NCI-H446 treated with DMSO at 0.1 percent for 48 hours (cell line): ENCODE measurements around the gene MRPL45.
"Not testable (repeated sequence)": the region's sequence is repeated elsewhere in the genome, so short reads cannot be mapped to it uniquely, and the experiment has no call there.

ENCODE experiments used
- DNase-seq: peaks from one replicate; lab custom pipeline; 2025; lab: John Stamatoyannopoulos, UW

The MRPL45 gene

DNA sequence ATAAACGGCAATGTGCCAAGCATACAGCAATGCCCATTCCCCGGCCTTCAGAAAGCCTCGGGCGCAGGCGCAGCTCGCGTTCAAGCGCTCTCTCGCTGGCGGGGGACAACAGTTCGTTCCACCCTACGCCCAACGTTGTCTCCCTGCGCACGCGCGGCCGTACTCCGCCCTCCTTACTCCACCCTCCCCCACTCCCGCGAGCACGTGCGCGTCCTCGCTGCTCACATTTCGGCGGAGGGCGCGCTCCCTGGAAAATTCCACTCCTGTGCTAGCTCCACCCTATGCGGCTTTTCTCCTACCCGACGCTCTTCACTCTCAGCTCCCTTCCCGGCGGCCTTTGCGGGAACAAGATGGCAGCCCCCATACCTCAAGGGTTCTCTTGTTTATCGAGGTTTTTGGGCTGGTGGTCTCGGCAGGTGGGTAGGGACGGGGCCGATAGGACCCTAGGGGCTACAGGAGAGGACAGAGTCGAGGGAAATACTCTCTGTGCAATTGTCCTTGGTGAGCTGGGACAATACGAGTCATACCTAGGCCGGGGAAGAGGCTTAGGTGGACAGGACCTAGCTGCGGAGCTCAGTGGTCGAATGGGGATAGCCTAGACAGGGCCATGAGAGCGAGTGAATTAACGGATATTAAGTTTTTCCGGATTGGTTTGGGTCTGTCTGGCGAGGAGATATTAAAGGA, at the start of gene MRPL45:
Gene MRPL45 (plus strand): TSS at position 335 of the 684 bp plus-strand sequence. CDS start 16 bp downstream, at position 351.
- peak; percentile 83 for DNase-seq

DNA sequence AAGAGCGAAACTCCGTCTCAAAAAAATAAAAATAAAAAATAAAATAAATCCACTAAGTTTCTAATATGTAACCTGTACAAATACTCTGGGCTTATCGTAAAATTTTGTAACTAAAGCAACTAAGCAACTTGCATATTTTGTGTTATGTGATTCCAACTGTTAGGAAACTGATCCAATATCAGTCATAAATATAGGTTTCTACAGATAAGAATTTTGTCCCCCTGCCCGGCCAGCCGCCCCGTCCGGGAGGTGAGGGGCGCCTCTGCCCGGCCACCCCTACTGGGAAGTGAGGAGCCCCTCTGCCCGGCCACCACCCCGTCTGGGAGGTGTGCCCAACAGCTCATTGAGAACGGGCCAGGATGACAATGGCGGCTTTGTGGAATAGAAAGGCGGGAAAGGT, 43.8 kb upstream of the MRPL45 start:
- not testable (repeated sequence) for DNase-seq

DNA sequence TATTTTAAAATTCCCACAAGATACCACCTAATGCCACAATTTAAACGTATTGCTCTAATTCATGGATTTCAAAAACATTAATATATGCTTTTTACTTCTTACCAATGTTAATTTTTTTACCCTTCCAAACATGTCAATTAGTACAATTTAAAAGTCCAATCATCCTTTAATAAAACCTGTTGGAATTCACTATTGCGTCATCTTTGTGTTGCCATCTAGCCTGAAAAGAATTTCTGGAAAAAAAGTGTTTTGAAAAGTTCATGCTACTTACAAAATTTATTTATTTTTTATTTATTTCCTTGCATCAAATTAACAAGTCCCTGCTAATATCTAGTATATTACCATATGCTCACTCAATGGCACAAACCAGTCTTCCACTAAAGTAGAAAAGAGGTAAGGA, 42.6 kb upstream of the MRPL45 start:
- DNase-seq, result not testable (repeated sequence)

DNA sequence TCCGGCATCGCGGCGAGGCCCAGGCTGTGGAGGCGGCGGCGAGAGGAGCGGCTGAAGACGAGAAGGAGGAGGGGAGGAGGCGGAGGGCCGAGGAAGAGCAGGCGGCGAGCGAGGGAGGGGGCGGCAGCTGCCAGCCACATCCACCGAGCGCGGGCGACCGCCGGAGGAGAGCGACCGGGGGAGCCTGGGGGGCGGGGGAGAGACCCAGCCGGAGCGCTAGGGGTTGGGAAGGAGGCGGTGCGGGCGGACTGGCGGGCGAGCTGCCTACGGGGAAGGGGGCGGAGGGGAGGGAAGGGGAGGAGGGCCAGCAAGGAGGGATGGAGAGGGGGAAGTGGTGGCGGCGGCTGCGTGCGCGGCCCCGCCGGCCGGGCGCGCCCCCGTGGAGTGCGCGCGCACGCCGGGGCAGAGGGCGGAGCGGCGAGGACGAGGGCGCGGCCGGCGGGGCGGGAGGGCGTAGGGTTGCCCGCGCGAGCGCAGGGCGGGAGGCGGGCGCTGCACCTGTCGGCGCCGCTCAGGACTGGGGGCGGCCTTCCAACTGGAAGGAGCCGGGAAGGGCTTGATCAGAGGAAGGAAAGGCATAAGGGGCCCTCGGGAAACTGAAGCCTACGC, 39.9 kb upstream of the MRPL45 start:
- peak; percentile 67 for DNase-seq

DNA sequence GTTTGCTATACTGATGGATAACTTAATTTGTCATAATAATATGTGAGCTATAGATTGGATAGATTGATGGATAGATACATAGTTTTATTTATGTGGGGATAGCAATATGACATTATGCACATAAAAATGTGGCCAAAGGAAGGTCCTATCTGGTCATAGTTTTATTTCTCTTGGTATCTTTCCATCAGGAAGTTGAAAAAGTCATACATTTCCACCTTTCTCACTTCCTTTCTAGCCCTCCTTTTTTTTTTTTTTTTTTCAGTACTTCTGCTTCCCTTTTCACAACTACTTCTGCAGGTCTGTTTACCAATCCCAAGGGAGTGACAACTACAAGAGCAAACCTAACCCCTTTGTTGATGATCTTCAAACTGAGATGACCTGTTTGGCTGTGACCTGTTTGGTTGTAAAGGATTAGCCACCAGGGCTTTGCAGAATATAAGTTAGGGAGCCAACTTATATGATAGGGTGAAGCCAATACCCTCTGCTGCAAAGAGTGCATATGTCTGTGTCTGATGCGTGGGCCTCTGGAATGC, 30.9 kb upstream of the MRPL45 start:
- not testable (repeated sequence) for DNase-seq

DNA sequence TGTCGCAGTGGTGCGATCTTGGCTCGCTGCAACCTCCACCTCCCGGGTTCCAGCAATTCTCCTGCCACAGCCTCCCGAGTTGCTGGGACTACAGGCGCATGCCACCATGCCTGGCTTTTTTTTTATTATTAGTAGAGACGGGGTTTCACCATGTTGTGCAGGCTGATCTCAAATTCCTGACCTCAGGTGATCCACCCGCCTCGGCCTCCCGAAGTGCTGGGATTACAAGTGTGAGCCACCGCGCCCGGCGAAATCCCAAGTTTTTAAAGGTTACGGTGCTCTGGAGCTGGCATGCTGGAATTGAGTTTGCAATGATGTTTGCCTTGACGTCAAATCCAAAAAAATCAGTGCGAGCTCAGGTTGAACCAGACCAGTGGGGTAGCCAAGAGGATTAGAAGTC, 30.4 kb upstream of the MRPL45 start:
- not testable (repeated sequence) for DNase-seq

DNA sequence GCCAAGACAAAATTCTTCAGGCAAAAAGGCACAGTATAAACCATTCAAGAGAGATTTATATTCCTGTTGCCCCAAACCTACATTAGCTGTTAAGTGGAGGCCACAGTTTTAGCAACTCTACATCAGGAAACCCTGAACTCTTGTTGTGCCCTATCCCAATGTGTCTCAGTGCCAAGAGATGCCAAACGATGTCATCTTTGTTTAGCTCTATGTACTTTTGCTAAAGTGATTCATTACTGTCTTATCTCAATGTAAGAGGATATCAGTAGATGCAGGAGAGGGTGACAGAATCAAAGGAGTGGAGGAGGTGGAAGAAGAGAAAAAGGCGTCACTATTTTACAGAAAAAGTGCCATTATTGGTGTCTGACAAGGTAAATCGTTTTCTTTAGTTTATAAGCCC, 28.8 kb upstream of the MRPL45 start:
- DNase-seq, result not testable (repeated sequence)

DNA sequence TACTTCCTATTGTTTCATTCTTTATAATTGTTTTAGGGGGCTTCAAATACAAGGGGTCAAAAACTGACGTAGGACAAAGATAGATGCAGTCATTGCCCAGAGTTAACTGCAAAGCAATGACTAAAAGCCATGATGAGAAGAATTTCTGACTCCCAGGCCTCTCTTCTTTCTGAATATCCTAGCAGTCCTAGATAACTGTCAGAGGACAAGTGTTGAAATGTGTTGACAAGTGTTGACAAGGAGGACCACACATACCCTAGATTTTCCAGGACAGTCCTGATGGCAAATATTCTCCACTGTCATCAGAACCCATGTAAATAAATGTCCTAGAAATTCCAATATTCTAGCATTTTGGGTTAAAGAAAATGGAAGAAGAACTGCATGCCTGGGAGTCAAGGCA, 27.9 kb upstream of the MRPL45 start:
- not testable (repeated sequence) for DNase-seq

DNA sequence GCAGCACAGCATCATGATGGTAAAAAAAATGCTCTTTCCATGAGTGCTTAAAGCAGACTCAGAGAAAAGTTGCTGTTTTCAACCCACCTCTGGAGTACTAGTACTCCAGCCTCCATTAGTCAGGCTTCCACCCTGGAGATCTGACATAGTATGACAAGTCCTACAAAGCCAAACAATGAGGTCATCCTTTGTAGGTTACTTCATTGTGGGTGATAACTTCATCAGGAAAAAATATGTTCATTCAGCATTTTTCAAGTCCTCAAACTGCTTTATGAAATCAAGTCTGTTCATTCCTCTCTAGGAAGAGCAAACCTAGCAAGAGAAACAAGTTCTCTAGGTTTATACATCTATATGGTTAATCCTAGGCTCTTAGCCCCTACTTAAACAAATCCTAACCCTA, 27.4 kb upstream of the MRPL45 start:
- DNase-seq, result not testable (repeated sequence)

DNA sequence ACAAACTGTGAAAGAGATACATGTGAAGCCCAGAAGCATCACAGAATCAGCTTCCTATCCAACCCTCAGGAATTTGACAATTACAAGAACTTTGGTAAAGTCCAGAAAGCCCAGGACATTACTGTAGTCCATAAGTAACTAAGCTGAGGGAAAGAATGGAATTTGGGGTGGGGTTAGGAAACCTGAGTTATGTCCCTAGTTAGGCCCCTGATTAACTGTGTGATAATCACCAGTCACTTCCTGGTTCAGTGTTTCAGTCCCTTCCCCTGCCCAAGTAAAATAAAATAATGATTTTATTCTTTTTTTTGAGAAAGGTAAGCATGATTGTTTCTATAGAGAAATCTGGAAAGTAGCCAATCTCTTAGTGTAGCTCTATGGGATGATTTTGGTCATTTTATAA, 11.0 kb upstream of the MRPL45 start:
- not testable (repeated sequence) for DNase-seq

DNA sequence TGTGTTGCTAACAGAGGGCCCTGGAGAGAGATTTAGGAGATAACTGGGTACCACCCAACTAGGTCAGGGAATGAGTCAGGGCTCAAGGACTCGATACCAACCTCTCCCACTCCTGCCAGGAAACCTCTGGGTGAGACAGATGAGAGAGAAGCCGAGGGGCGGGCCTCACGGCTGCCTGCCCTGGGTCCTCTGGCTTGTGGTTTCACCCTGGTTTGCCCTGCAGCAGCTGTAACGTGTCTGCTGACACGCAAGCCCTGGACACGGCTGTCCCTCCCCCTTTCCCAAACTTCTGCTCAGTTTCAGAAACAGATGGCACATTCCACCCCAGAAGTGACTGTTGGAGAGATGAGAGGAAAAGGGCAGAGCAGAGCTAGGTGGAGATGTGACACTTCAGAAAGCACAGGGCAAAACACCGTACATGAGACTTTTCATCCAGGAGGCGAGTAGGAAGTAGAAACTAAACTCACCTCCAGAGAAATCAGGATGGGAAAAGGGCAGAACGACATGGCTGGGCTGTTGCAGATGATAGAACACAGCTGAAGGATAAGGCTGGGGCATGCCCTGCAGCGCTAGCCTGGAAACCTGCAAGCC, 10.4 kb upstream of the MRPL45 start:
- DNase-seq, result not testable (repeated sequence)

DNA sequence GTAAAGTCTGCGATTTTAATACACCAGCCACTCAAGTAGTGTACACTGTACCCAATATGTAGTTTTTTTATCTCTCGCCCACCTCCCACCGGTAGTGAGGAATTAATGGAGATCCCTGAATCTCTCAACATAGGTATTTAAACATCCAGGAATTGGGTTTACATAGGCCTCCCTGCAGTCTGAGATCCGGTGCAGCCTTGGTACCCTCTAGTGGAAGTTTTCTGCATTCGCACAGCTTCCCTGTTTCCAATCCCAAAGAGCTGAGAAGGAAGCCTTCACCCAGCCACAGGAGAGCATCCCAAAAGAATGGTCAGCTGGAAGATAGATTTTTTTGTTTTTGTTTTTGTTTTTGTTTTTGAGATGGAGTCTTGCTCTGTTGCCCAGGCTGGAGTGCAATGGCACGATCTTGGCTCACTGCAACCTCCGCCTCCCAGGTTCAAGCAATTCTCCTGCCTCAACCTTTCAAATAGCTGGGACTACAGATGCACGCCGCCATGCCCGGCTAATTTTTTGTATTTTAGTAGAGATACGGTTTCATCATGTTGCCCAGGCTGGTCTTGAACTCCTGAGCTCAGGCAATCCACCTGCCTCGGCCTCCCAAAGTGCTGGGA, 8.6 kb upstream of the MRPL45 start:
- DNase-seq, result not testable (repeated sequence)

DNA sequence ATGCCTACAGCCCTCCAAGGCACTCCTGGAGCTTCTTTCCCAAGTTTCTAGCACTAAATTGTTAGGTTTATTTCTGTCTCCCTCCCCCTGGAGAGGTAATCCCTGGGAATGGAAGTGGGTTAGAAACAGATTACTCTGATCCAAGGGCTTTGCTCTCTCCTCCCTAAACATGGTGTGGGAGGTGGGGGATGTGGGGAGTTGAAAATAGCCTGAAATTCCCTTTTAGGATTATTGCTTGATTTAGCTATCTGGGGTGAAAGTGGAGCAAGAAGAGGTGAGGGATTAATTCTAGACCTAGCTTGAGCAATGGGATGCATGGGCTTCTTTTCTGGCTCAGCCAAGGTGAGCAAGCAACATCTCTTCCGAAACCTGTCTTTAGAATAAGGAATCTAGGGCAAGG, 7.2 kb upstream of the MRPL45 start:
- DNase-seq, result not testable (repeated sequence)

DNA sequence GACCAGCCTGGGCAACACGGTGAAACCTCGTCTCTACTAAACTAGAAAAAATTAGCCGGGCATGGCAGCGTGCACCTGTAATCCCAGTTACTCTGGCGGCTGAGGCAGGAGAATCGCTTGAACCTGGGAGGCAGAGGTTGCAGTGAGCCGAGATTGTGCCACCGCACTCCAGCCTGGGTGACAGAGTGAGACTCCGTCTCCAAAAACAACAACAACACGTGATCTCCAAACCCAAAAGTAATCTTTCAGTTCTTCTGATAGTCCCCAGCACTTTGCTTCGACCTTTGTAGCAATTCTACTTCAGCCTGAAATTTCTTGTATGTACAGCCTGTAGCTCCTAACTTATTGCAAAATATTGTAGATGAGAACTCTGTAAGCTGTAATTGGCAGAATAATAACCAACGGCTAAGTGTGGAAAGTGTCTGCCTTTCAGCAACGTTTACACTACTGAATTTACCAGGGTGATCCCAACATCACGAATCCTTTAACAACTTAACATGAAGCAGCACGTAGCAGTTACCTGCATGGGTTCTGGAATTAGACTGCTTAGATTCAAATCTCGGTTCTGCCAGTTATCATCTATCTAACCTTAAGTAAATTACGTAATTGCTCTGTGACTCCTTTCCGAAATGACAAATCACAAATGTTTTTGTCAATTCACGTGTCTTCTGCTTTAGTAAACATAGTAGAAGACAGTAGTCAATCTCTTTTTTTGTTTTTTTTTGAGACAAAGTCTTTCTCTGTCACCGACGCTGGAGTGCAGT, 1.2 kb upstream of the MRPL45 start:
- not testable (repeated sequence) for DNase-seq

DNA sequence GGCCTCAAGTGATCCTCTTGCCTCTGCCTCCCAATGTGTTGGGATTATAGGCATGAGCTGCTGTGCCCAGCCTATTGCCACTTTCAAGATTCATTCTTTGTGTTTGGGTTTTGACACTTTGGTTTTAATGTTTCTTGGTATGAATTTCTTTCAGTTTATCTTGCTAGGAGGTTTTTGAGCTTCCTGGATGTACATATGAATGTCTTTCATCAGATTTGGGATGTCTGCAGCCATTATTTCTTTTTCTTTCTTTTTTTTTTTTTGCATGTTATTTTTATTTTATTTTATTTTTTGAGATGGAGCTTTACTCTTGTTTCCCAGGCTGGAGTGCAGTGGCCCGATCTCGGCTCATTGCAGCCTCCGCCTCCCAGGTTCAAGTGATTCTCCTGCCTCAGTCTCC, 18.5 kb downstream of the MRPL45 start:
- no peak for DNase-seq

DNA sequence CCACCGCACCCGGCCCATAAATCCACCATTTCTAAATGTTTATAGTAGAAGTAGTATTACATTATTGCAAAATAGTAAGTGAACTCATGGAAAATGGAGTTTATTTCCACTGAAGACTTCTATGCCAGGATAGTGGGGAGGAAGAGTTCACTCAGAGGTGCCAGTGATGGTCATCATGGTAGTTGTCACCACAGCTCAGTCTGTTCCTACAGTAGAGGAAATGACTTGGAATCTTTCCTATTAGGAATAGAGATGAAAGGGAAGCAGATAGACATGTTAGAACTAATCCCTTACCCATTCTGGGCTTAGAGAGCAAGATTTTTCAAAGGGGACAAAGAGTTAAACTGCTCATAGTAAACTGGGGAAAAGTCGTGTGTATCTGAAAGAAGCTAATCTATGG, 20.1 kb downstream of the MRPL45 start:
- DNase-seq, result no peak

DNA sequence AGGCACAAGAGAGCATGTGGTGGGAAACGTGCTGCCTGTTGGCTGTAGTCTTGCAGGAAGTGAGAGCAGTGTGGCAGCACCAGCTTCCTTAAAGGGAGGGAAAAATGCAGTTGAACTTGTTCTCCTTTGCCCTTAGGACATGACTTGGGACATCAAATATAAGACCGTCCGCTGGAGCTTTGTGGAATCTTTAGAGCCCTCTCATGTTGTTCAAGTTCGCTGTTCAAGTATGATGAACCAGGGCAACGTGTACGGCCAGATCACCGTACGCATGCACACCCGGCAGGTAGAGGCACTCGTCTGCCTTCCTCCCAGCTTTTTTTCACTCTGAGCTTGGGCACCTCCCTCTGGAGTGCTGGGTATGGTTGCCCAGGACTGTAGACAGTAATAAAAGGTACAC, 23.5 kb downstream of the MRPL45 start:
- DNase-seq, result no peak

DNA sequence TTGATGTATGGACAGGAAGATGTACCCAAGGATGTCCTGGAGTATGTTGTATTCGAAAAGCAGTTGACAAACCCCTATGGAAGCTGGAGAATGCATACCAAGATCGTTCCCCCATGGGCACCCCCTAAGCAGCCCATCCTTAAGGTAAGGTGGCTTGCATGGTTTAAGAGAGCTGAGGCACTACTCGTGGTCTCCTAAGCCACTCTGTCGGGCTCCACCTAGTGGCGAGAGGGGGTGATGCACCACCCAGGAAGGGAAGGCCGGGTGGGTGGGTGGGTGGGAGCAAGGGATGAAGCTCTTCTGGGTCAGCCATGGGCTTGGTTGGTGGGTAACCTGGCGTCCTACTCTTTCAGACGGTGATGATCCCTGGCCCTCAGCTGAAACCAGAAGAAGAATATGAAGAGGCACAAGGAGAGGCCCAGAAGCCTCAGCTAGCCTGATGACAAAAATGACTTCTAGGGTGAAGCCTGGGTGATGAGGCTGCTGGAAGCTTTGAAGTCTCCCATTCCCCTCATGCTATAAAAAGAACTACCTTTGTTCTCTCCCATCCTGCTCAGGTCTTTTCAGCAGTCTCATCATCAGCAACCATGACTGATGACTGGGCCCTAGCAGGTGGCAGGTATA, 25.3 kb downstream of the MRPL45 start:
- DNase-seq, result no peak

DNA sequence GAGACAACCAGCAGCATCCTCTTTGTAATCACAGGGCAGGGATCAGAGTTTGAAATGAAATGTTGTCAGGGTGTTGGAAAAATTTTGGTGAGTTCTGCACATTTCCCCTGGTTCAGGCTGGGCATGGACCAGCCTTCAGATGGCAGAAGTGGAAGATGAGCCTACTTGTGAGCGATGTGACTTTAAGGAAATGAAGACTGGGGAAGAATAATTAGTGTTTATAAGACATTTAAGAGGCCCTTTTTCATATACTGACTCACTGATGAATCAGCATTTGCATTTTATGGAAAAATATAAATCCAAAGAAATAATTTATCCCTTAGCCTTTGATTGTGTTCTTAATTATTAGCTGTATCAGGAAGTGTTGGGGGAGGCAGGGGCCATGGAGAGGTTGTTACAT, 25.9 kb downstream of the MRPL45 start:
- no peak for DNase-seq

DNA sequence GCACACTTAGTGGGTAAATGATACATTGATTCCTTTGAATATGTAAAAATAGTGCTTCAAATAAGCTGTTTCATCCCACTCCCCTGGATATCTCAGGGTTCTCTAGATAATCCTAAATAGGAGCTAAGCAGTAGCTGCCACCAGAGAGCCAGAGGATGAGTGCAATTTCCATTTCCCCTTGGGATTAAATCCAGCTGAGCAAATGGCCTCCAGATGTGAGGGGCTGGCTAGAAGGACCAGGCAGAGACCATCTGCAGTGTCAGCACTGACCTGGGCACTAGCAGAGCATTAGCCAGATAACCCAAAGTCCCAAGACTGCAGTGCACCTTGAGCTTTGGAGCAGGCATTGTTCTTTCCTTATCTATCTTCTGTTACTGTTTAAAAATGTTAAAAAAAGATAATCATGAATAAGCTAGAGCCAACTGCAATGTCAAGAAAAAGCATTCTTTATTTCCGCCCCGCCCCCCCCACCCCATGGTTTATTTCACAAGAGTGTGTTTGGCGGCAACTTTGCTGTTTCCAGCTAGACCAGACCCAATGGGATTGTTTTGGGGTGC, 27.3 kb downstream of the MRPL45 start:
- DNase-seq, result no peak

DNA sequence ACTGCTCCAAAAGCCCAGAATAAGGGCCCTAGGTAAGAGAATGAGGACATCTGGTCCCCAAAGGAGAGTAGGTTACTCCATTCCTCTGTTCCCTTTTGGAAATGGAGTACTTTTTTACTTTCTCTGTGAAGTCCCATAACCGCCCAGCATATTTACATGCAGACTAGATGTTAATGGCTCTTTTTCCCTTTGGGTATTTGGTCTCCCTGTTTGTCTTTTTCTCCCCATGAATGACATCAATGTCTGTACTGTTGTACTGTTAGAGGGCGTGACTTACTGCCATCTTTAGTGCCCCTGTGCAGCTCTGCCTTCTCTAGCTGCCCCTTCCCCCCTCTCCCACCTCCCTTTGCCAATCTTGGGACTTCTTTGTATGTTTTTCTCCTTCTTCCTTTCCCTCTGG, 27.8 kb downstream of the MRPL45 start:
- no peak for DNase-seq
